Stimulated activated naive CD8-positive, alpha-beta T cell treated with anti-CD3 and anti-CD28 coated beads, Interleukin-15, Interleukin-2, amounts not matched to agents 100 U/mL and 50 U/mL, for 24 hours (primary cell): ENCODE results near the gene SPP2.

Experiments used
- ATAC-seq: fragments of 150-1000 bp; cut with Tn5 transposase; one replicate; pipeline ENCODE4 v1.10.0; 2021
- DNase-seq: peaks from one replicate; pipeline ENCODE4 v3.0.0; 2021

The SPP2 gene

GRCh38 chr2:234050455-234051135 lies at the start of gene SPP2:
SPP2 (plus strand) TSS chr2:234050702; CDS start chr2:234050787, 85 bp downstream.
- DNase-seq (no peak), ATAC-seq (no peak)

GRCh38 chr2:234001380-234002160 lies 48.9 kb upstream of the SPP2 start:
- peak; percentile 74 for ATAC-seq
- no peak for DNase-seq

- no peak for ATAC-seq
These were observed 48.2 kb upstream of the SPP2 start for GRCh38 chr2:234002281-234002680.

GRCh38 chr2:234003972-234004617 lies 46.4 kb upstream of the SPP2 start:
- peak; percentile 61 for ATAC-seq
- DNase-seq, result peak; percentile 48

More at GRCh38 chr2:234002281-234002680, 48.2 kb upstream of the SPP2 start:
- DNase-seq, result no peak

GRCh38 chr2:234005126-234005525 lies 45.4 kb upstream of the SPP2 start:
- ATAC-seq (no peak), DNase-seq (no peak)

GRCh38 chr2:234006501-234006900 lies 44.0 kb upstream of the SPP2 start:
- ATAC-seq (no peak), DNase-seq (no peak)

- ATAC-seq, result no peak
- no peak for DNase-seq
These were observed 36.1 kb upstream of the SPP2 start for GRCh38 chr2:234014427-234014826.

GRCh38 chr2:234015861-234016260 lies 34.6 kb upstream of the SPP2 start:
- no peak for DNase-seq
- no peak for ATAC-seq

GRCh38 chr2:234019896-234020295 lies 30.6 kb upstream of the SPP2 start:
- DNase-seq (no peak), ATAC-seq (no peak)

- no peak for ATAC-seq
- no peak for DNase-seq
These were observed 30.2 kb upstream of the SPP2 start for GRCh38 chr2:234020332-234020731.

GRCh38 chr2:234022424-234022823 lies 28.1 kb upstream of the SPP2 start:
- no peak for ATAC-seq
- DNase-seq, result no peak

- ATAC-seq (no peak), DNase-seq (no peak)
These were observed 26.2 kb upstream of the SPP2 start for GRCh38 chr2:234024304-234024703.

GRCh38 chr2:234025466-234025865 lies 25.0 kb upstream of the SPP2 start:
- ATAC-seq, result no peak
- DNase-seq, result no peak

- DNase-seq (no peak), ATAC-seq (no peak)
These were observed 24.6 kb upstream of the SPP2 start for GRCh38 chr2:234025891-234026401.

GRCh38 chr2:234026693-234027254 lies 23.7 kb upstream of the SPP2 start:
- ATAC-seq (no peak), DNase-seq (no peak)

GRCh38 chr2:234027641-234028040 lies 22.9 kb upstream of the SPP2 start:
- DNase-seq, result no peak
- no peak for ATAC-seq

GRCh38 chr2:234029150-234029733 lies 21.3 kb upstream of the SPP2 start:
- no peak for DNase-seq
- ATAC-seq, result no peak

- ATAC-seq, result no peak
- no peak for DNase-seq
These were observed 19.3 kb upstream of the SPP2 start for GRCh38 chr2:234031207-234031606.

GRCh38 chr2:234032279-234032856 lies 18.1 kb upstream of the SPP2 start:
- ATAC-seq (peak; percentile 23), DNase-seq (no peak)

- ATAC-seq, result no peak
These were observed 17.3 kb upstream of the SPP2 start for GRCh38 chr2:234033174-234033573.

GRCh38 chr2:234033885-234034284 lies 16.6 kb upstream of the SPP2 start:
- DNase-seq (no peak), ATAC-seq (no peak)

More at GRCh38 chr2:234033174-234033573, 17.3 kb upstream of the SPP2 start:
- DNase-seq, result no peak
